Tibial nerve (tissue), 4 donors: ENCODE data around the gene RNF213. TPM values are rescaled to one million over a fixed set of nuclear protein-coding genes. Genes with fewer than 3 reads are reported as not detected.

Experiments used
- DNase-seq, 2 donors: peaks; one replicate each; pipeline ENCODE4 v3.0.0-alpha.2; 2019; ENCODE audit warnings: low spot score in 2 of 2
- H3K27ac ChIP-seq, 4 donors: fragments of 200-600 bp; sonication (generic) in 3 of 4; one replicate each; pipeline ENCODE4 v1.5.1; 2017 to 2019; ENCODE audit warnings: mild to moderate bottlenecking in 1 of 4
- H3K27me3 ChIP-seq, 2 donors: fragments of 200-600 bp; sonication (generic) in 1 of 2; one replicate each; pipeline versions ENCODE4 v1.5.1 to v1.6.0; 2017 to 2019
- H3K36me3 ChIP-seq, 3 donors: fragments of 200-600 bp; sonication (generic); one replicate each; pipeline ENCODE4 v1.5.1; 2018 to 2019
- H3K4me1 ChIP-seq, 4 donors: fragments of 200-600 bp; sonication (generic) in 3 of 4; one replicate each; pipeline ENCODE4 v1.5.1; 2017 to 2019
- H3K4me3 ChIP-seq, 4 donors: fragments of 200-600 bp; sonication (generic) in 3 of 4; one replicate each; pipeline ENCODE4 v1.5.1; 2017 to 2019; ENCODE audit warnings: mild to moderate bottlenecking in 1 of 4, moderate library complexity in 1 of 4
- H3K9me3 ChIP-seq, 4 donors: fragments of 200-600 bp; sonication (generic) in 3 of 4; one replicate each; pipeline ENCODE4 v1.5.1; 2017 to 2019
- EP300 ChIP-seq, 2 donors: sonication (generic); formaldehyde crosslinking; IDR thresholded peaks; one replicate each; pipeline ENCODE4 v1.6.1; 2017; ENCODE audit warnings: antibody characterized with exemption in 2 of 2, mild to moderate bottlenecking in 1 of 2
- POLR2A ChIP-seq, 2 donors: fragments of 450-650 bp; IDR thresholded peaks; one replicate each; pipeline ENCODE4 v1.6.1; 2017; ENCODE audit warnings: antibody characterized with exemption in 2 of 2, mild to moderate bottlenecking in 2 of 2, moderate library complexity in 2 of 2
- WGBS, 2 donors: methylation state at CpG; one replicate each; pipeline ENCODE4 v1.1.5; 2018; 5-methylcytosine and 5-hydroxymethylcytosine counted together
- total RNA-seq, 4 donors: library from RNA; depleted of rRNA; stranded (reverse); fragments of >200 nt; gene quantifications; one replicate each; pipeline ENCODE4 v1.1.0, GENCODE V29; 2016
- TF ChIP-seq, protein P1 (sequence below), 5 experiments: fragments of 200-600 bp in 3 of 5; fragments of 450-650 bp in 2 of 5; sonication (generic) in 3 of 5; IDR thresholded peaks; one replicate each; pipeline ENCODE4 v1.5.1; 2016 to 2019; ENCODE audit warnings: antibody characterized with exemption in 5 of 5, mild to moderate bottlenecking in 3 of 5, moderate library complexity in 2 of 5

Gene RNF213
- total RNA-seq, 4 donors from 2014 or later = 107 to 148 (median 119) TPM

DNA sequence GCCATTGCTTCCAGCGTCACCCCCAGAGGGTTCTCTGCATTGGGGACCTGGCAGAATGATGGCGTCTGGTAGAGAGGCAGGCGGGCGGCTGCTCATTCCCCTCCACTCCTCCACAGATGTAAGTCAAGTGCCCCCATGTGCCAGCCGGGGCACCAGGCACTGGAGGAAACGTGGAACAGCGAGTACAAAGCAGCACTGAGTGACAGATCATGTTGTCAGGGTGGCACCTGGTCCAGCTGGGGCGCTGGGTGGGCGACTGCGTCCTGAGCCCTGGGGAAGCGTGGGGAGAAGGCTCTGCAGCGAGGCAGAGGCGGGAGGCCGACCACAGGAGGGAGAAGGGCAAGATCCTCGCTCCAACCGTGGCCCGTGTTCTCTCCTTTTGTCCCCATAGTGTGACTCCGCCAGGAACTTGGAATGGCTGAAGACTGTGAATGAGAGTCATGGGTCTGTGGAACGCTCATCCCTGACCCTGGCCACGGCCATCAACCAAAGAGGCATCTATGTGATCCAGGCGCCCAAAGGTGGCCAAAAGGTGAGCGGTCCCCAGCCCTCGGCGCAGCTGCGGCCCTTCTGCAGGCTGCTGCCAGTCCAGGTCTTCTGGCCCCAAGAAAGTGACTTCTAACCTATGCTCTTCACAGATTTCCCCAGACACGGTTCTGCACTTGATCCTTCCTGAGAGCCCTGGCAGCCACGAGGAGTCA is 76.7 kb downstream of the RNF213 start:
- Histone ChIP-seq H3K36me3 (peaks cover 3 to 100% (median 67%) of the 10 kb centered on the region in 3 donors), H3K27me3 (no peaks in the 10 kb centered on the region), H3K9me3 (no peaks in the 10 kb centered on the region), H3K27ac (no peak overlapping the region), H3K4me3 (no peak overlapping the region), H3K4me1 (no peaks in the 10 kb centered on the region)
- WGBS, 2 donors = 85 to 90% methylated on average over 20 to 27 of the region's 27 CpGs
- TF ChIP-seq, protein P1, sequence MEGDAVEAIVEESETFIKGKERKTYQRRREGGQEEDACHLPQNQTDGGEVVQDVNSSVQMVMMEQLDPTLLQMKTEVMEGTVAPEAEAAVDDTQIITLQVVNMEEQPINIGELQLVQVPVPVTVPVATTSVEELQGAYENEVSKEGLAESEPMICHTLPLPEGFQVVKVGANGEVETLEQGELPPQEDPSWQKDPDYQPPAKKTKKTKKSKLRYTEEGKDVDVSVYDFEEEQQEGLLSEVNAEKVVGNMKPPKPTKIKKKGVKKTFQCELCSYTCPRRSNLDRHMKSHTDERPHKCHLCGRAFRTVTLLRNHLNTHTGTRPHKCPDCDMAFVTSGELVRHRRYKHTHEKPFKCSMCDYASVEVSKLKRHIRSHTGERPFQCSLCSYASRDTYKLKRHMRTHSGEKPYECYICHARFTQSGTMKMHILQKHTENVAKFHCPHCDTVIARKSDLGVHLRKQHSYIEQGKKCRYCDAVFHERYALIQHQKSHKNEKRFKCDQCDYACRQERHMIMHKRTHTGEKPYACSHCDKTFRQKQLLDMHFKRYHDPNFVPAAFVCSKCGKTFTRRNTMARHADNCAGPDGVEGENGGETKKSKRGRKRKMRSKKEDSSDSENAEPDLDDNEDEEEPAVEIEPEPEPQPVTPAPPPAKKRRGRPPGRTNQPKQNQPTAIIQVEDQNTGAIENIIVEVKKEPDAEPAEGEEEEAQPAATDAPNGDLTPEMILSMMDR (IDR thresholded peaks at IDR 0.05) = no peak
- TF ChIP-seq POLR2A (IDR thresholded peaks at IDR 0.05) (no peak), EP300 (IDR thresholded peaks at IDR 0.05) (no peak)
- no peak for DNase-seq

DNA sequence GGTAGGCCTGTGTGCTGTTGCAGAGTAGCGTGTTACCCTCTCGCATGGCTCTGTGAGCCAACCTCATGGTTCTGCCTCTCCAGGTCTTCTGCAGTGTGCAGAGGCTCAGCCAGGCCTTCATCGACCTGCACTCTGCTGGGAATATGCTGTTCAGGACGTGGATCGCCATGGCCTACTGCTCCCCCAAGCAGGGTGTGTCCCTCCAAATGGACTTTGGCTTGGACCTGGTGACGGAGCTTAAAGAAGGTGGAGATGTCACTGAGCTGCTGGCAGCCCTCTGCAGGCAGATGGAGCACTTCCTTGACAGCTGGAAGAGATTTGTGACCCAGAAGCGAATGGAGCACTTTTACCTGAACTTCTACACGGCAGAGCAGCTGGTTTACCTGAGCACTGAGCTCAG is 78.5 kb downstream of the RNF213 start:
- 85 to 89% methylated on average over 4 to 7 of the region's 8 CpGs for WGBS, 2 donors
- H3K27me3 ChIP-seq = no peaks in the 10 kb centered on the region
- peaks cover 3 to 99% (median 70%) of the 10 kb centered on the region in 3 donors for H3K36me3 ChIP-seq
- DNase-seq = no peak
- no peaks in the 10 kb centered on the region for H3K9me3 ChIP-seq
- no peak overlapping the region for H3K4me3 ChIP-seq
- no peak overlapping the region for H3K27ac ChIP-seq
- H3K4me1 ChIP-seq = no peaks in the 10 kb centered on the region
- TF ChIP-seq POLR2A (IDR thresholded peaks at IDR 0.05) = no peak
- no peak for TF ChIP-seq EP300 (IDR thresholded peaks at IDR 0.05)
- TF ChIP-seq, protein P1 (IDR thresholded peaks at IDR 0.05) = no peak

DNA sequence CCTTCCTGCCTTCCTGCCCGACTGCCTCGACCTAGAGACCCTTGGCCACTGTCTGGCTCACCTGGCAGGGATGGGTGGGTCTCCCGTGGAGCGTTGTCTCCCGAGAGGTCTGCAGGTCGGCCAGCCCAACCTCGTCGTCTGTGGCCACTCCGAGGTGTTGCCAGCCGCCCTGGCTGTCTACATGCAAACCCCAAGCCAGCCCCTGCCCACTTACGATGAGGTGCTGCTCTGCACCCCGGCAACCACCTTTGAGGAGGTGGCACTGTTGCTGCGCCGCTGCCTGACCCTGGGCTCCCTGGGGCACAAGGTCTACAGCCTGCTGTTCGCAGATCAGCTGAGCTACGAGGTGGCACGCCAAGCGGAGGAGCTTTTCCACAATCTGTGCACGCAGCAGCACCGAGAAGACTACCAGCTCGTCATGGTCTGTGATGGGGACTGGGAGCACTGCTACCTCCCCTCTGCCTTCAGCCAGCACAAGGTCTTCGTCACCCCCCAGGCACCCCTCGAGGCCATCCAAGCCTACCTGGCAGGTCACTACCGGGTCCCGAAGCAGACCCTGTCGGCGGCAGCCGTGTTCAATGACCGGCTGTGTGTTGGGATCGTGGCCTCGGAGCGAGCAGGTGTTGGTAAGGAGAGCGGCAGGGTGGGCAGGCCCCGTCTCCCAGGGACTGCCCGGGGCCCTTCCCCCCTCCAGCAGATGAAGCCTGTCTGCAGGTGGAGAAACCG is 79.2 kb downstream of the RNF213 start:
- Histone ChIP-seq H3K4me3 (no peak overlapping the region), H3K27ac (no peak overlapping the region), H3K4me1 (no peaks in the 10 kb centered on the region), H3K9me3 (no peaks in the 10 kb centered on the region), H3K27me3 (no peaks in the 10 kb centered on the region), H3K36me3 (peaks cover 3 to 99% (median 73%) of the 10 kb centered on the region in 3 donors)
- no peak for DNase-seq
- WGBS, 2 donors = 92 to 93% methylated on average over 5 to 35 of the region's 36 CpGs
- no peak for TF ChIP-seq POLR2A (IDR thresholded peaks at IDR 0.05)
- TF ChIP-seq EP300 (IDR thresholded peaks at IDR 0.05) = no peak
- TF ChIP-seq, protein P1 (IDR thresholded peaks at IDR 0.05) = no peak

DNA sequence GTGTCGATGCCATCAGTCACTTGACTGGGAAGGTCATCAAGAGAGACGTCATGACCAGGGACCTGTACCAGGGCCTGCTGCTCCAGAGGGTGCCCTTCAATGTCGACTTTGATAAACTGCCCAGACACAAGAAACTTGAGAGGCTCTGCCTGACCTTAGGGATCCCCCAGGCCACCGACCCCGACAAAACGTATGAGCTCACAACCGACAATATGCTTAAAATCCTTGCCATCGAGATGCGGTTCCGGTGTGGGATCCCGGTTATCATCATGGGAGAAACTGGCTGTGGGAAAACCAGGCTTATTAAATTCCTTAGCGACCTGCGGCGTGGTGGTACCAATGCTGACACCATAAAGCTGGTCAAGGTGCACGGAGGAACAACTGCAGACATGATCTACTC is 84.7 kb downstream of the RNF213 start:
- TF ChIP-seq, protein P1 (IDR thresholded peaks at IDR 0.05) = no peak
- no peak for TF ChIP-seq EP300 (IDR thresholded peaks at IDR 0.05)
- no peak for TF ChIP-seq POLR2A (IDR thresholded peaks at IDR 0.05)
- Histone ChIP-seq H3K36me3 (peaks cover 0 to 99% (median 75%) of the 10 kb centered on the region in 3 donors), H3K9me3 (no peaks in the 10 kb centered on the region), H3K27ac (no peak overlapping the region), H3K4me1 (no peaks in the 10 kb centered on the region), H3K4me3 (no peak overlapping the region), H3K27me3 (no peaks in the 10 kb centered on the region)
- DNase-seq = no peak
- 95 to 98% methylated on average over 14 to 15 of the region's 15 CpGs for WGBS, 2 donors
